A549 (cell line): Measurements from ENCODE around the gene IL1R1.

ENCODE experiments used
- KDM1A ChIP-seq: fragments of 200-600 bp; sonication (generic); IDR thresholded peaks from 2 replicates; pipeline ENCODE4 v1.6.1; 2016; ENCODE audit warnings: low read depth, mild to moderate bottlenecking
- MAX ChIP-seq: IDR thresholded peaks from 2 replicates; pipeline ENCODE4 v1.6.1; 2012
- SMC3 ChIP-seq: fragments of >200 bp; sonication (Bioruptor Twin); formaldehyde crosslinking; IDR thresholded peaks from 3 replicates; pipeline ENCODE4 v1.6.1; 2018; ENCODE audit warnings: inconsistent platforms
- TF ChIP-seq, protein P1 (sequence below): fragments of >200 bp; sonication (Bioruptor Twin); formaldehyde crosslinking; IDR thresholded peaks from 3 replicates; pipeline ENCODE4 v1.5.1; 2016

- TF ChIP-seq, protein P1, sequence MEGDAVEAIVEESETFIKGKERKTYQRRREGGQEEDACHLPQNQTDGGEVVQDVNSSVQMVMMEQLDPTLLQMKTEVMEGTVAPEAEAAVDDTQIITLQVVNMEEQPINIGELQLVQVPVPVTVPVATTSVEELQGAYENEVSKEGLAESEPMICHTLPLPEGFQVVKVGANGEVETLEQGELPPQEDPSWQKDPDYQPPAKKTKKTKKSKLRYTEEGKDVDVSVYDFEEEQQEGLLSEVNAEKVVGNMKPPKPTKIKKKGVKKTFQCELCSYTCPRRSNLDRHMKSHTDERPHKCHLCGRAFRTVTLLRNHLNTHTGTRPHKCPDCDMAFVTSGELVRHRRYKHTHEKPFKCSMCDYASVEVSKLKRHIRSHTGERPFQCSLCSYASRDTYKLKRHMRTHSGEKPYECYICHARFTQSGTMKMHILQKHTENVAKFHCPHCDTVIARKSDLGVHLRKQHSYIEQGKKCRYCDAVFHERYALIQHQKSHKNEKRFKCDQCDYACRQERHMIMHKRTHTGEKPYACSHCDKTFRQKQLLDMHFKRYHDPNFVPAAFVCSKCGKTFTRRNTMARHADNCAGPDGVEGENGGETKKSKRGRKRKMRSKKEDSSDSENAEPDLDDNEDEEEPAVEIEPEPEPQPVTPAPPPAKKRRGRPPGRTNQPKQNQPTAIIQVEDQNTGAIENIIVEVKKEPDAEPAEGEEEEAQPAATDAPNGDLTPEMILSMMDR, result no peak
- TF ChIP-seq SMC3, result no peak
- TF ChIP-seq KDM1A, result no peak
- no peak for TF ChIP-seq MAX
Observed at GRCh38 chr2:102193074-102193473, 50.5 kb downstream of the IL1R1 start.
